Stimulated activated CD8-positive, alpha-beta memory T cell treated with anti-CD3 and anti-CD28 coated beads, Interleukin-2, amount 100 ng/mL, for 1 hour (primary cell): ENCODE results near the gene KSR2.

Source experiments
- DNase-seq, 2 donors: peaks; one replicate each; pipeline ENCODE4 v3.0.0-alpha.2; 2020; ENCODE audit warnings: low read depth in 2 of 2

KSR2 gene

GRCh38 chr12:117692512-117692911, 276.3 kb downstream of the KSR2 start:
- DNase-seq = no peak

GRCh38 chr12:117689857-117690256, 278.9 kb downstream of the KSR2 start:
- DNase-seq = no peak

- DNase-seq = no peak
These were observed 280.3 kb downstream of the KSR2 start for GRCh38 chr12:117688446-117688845.

- DNase-seq = no peak
These were observed 281.8 kb downstream of the KSR2 start for GRCh38 chr12:117686911-117687377.

GRCh38 chr12:117686210-117686609, 282.6 kb downstream of the KSR2 start:
- no peak for DNase-seq

- no peak for DNase-seq
These were observed 283.5 kb downstream of the KSR2 start for GRCh38 chr12:117685110-117685926.

- DNase-seq = no peak
These were observed 284.3 kb downstream of the KSR2 start for GRCh38 chr12:117684471-117684870.

GRCh38 chr12:117680312-117680711, 288.5 kb downstream of the KSR2 start:
- DNase-seq = no peak

GRCh38 chr12:117679776-117680175, 289.0 kb downstream of the KSR2 start:
- no peak for DNase-seq

GRCh38 chr12:117674763-117675162, 294.0 kb downstream of the KSR2 start:
- DNase-seq = no peak

GRCh38 chr12:117674313-117674712, 294.5 kb downstream of the KSR2 start:
- no peak for DNase-seq

- DNase-seq = no peak
These were observed 297.1 kb downstream of the KSR2 start for GRCh38 chr12:117671734-117672133.

- DNase-seq = no peak
These were observed 304.6 kb downstream of the KSR2 start for GRCh38 chr12:117664169-117664568.

GRCh38 chr12:117662620-117663395, 306.0 kb downstream of the KSR2 start:
- DNase-seq = no peak

GRCh38 chr12:117662220-117662619, 306.6 kb downstream of the KSR2 start:
- no peak for DNase-seq

GRCh38 chr12:117661471-117661870, 307.3 kb downstream of the KSR2 start:
- DNase-seq = no peak

GRCh38 chr12:117660896-117661295, 307.9 kb downstream of the KSR2 start:
- no peak for DNase-seq

GRCh38 chr12:117658226-117658625, 310.6 kb downstream of the KSR2 start:
- DNase-seq = no peak

GRCh38 chr12:117649796-117650195, 319.0 kb downstream of the KSR2 start:
- no peak for DNase-seq

- DNase-seq = no peak
These were observed 322.3 kb downstream of the KSR2 start for GRCh38 chr12:117646520-117646919.

- DNase-seq = no peak
These were observed 323.3 kb downstream of the KSR2 start for GRCh38 chr12:117645473-117645872.

GRCh38 chr12:117643971-117644370, 324.8 kb downstream of the KSR2 start:
- no peak for DNase-seq

GRCh38 chr12:117641885-117642284, 326.9 kb downstream of the KSR2 start:
- no peak for DNase-seq
